ENCODE measurements around the gene KRT7.

GRCh38 chr12:52259657-52260243 is 26.7 kb downstream of the KRT7 start:
- TF ChIP-seq EZH2 (IDR thresholded peaks at IDR 0.05; ENCODE audit: low read depth): no peak
- TF ChIP-seq, protein P1, sequence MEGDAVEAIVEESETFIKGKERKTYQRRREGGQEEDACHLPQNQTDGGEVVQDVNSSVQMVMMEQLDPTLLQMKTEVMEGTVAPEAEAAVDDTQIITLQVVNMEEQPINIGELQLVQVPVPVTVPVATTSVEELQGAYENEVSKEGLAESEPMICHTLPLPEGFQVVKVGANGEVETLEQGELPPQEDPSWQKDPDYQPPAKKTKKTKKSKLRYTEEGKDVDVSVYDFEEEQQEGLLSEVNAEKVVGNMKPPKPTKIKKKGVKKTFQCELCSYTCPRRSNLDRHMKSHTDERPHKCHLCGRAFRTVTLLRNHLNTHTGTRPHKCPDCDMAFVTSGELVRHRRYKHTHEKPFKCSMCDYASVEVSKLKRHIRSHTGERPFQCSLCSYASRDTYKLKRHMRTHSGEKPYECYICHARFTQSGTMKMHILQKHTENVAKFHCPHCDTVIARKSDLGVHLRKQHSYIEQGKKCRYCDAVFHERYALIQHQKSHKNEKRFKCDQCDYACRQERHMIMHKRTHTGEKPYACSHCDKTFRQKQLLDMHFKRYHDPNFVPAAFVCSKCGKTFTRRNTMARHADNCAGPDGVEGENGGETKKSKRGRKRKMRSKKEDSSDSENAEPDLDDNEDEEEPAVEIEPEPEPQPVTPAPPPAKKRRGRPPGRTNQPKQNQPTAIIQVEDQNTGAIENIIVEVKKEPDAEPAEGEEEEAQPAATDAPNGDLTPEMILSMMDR (conservative IDR thresholded peaks at IDR 0.05): no peak
